Measurements from ENCODE around the gene FOXN3.

The FOXN3 gene

DNA sequence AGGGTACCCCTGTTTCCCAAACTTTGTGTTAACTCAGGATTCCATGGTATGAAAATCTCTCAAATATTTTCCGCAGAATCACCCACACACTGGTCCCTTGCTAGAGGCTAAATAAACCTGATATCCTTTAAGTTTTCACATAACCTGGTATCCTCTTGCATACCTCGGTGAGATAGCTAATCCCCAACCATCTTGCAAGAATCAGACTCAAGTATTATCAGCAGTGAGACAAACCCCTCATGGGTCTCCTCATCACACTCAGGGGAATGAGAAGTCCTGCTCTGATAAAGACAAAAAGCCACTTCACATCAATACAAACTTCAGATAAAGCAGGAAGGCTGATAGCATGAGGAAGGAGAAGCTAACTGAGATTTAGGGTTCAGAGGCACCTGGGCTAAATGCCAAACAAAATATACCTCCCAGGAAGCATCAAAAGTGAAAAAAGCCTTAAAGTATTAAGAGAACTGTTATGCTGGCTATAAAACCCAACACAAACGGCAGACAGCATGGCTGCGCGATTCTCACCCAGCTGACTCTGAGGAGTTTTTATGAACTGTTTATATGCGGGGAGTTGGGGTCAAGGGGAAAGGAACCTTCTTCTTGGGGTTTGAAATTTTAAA is 96.5 kb downstream of the FOXN3 start:
- H3K4me3 ChIP-seq (ENCODE audit: insufficient read length, low read depth), result no peak overlapping the region
- H3K9ac ChIP-seq (ENCODE audit: insufficient read length, low read depth), result no peak overlapping the region
- no peak for TF ChIP-seq YY1 (IDR thresholded peaks at IDR 0.05; ENCODE audit: insufficient read depth, insufficient read length)
- TF ChIP-seq SUZ12 (IDR thresholded peaks at IDR 0.05; ENCODE audit: extremely low read depth, insufficient read depth, insufficient read length), result no peak
- no peak for TF ChIP-seq ZNF274 (IDR thresholded peaks at IDR 0.05; ENCODE audit: low read depth, low read length)
- H3K9me3 ChIP-seq (ENCODE audit: insufficient read depth, low read length), result no peaks in the 10 kb centered on the region
- no peaks in the 10 kb centered on the region for H3K4me1 ChIP-seq (ENCODE audit: insufficient read depth, insufficient read length)
- DNase-seq (ENCODE audit: low read depth, low spot score), result no peak
- H3K36me3 ChIP-seq (ENCODE audit: insufficient read depth, insufficient read length, low read length), result peaks cover 33% of the 10 kb centered on the region
- no peaks in the 10 kb centered on the region for H3K27me3 ChIP-seq (ENCODE audit: insufficient read depth, insufficient read length)

DNA sequence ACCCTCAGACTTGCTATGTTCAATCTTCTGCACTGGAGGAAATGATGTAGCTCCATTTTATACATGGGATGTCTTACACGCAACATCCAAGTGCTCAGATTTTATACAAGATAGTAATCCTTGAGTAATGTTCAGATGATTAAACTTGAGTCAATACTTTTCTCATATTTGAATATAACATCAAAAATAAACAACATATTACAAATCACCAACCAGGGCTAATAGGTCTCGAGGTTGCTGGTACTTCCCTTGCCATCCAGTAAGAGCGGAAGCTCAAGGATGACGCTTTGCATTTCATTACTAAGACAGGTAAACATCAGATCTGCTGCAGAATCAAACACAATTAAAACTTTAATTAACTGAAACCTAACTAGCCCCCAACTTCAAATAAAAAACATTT is 97.3 kb downstream of the FOXN3 start:
- Histone ChIP-seq H3K4me1 (ENCODE audit: insufficient read depth, insufficient read length) (no peaks in the 10 kb centered on the region), H3K9me3 (ENCODE audit: insufficient read depth, low read length) (no peaks in the 10 kb centered on the region), H3K9ac (ENCODE audit: insufficient read length, low read depth) (no peak overlapping the region), H3K4me3 (ENCODE audit: insufficient read length, low read depth) (no peak overlapping the region), H3K27me3 (ENCODE audit: insufficient read depth, insufficient read length) (no peaks in the 10 kb centered on the region), H3K36me3 (ENCODE audit: insufficient read depth, insufficient read length, low read length) (peaks cover 31% of the 10 kb centered on the region)
- TF ChIP-seq ZNF274 (IDR thresholded peaks at IDR 0.05; ENCODE audit: low read depth, low read length) (no peak), YY1 (IDR thresholded peaks at IDR 0.05; ENCODE audit: insufficient read depth, insufficient read length) (no peak), SUZ12 (IDR thresholded peaks at IDR 0.05; ENCODE audit: extremely low read depth, insufficient read depth, insufficient read length) (no peak)
- no peak for DNase-seq (ENCODE audit: low read depth, low spot score)

DNA sequence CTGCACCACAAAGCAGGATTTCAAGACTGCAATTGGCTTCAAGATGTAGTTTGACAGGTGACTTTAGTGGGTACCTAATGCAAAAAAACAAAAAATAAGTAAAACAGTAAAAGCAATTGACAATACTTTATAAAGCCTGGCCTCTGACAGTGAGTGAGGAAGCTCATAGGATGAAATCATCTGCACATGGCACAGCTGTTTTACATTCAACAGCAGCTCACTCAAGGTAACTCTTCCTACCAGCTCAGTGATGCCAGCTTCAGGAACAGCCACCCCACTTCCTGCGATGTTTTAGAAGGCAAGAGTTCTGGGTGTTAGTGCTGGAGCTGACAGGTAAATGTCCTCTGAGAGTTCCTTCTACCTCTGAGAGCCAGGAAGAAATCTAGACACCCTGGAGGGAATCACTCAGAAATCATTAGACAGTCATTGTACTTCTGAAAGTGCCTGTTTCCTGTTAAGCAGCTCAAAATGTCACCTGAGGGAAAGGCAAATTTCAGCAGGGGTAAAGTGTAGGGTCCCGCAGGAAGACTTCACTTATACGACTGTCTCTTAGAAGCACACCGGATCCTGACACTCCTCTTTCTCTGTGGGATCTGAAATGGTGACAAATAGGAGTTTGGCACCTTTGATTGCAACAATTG is 99.9 kb downstream of the FOXN3 start:
- Histone ChIP-seq H3K9ac (ENCODE audit: insufficient read length, low read depth) (no peak overlapping the region), H3K4me3 (ENCODE audit: insufficient read length, low read depth) (no peak overlapping the region), H3K9me3 (ENCODE audit: insufficient read depth, low read length) (no peaks in the 10 kb centered on the region), H3K4me1 (ENCODE audit: insufficient read depth, insufficient read length) (no peaks in the 10 kb centered on the region), H3K36me3 (ENCODE audit: insufficient read depth, insufficient read length, low read length) (peaks cover 28% of the 10 kb centered on the region), H3K27me3 (ENCODE audit: insufficient read depth, insufficient read length) (no peaks in the 10 kb centered on the region)
- no peak for TF ChIP-seq SUZ12 (IDR thresholded peaks at IDR 0.05; ENCODE audit: extremely low read depth, insufficient read depth, insufficient read length)
- no peak for TF ChIP-seq YY1 (IDR thresholded peaks at IDR 0.05; ENCODE audit: insufficient read depth, insufficient read length)
- TF ChIP-seq ZNF274 (IDR thresholded peaks at IDR 0.05; ENCODE audit: low read depth, low read length), result no peak
- no peak for DNase-seq (ENCODE audit: low read depth, low spot score)

DNA sequence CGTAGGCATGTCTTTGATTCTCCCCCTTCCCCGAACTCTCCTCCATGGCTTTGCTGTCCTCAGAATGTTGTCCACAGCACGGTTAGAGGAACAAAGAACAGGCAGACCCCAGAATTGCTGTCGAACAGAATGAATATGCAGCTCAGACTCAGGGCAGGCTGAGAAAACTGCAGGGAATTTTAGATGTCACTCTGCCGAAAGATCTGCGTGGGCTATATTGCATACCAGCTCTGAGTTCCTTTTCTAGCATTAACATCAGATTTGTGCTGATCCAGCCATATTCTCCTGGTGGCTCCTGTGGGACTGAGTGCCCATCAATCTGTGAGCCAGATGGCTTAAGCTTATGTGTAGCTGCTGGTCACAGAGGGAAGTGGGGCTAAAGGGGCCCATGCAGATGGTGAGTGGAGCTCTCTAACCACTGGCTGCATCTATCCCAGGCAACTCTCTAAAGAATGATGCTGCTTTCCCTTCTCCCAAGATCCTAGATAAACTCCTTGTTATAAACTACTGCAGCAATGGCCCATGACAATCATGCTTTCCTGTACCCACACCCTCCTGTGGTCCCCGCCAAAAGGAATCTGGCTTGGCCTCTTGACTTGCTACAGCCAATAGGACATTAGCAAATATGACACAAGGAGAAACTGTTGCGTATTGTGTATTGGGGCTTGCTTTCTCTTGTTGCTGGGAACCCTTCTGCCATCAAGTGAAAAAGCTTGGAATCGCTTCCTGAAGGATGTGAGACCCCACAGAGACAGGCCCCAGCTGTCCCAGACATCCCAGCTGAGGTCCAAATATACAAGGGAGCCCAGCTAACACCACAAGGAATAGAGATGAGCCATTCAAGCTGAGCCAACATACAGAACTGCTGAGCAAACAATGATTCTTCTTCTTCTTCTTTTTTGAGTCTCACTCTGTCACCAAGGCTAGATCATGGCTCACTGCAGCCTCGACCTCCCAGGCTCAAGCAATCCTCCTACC is 101.3 kb downstream of the FOXN3 start:
- Histone ChIP-seq H3K9ac (ENCODE audit: insufficient read length, low read depth) (no peak overlapping the region), H3K36me3 (ENCODE audit: insufficient read depth, insufficient read length, low read length) (peaks cover 28% of the 10 kb centered on the region), H3K27me3 (ENCODE audit: insufficient read depth, insufficient read length) (no peaks in the 10 kb centered on the region), H3K4me1 (ENCODE audit: insufficient read depth, insufficient read length) (no peaks in the 10 kb centered on the region), H3K9me3 (ENCODE audit: insufficient read depth, low read length) (no peaks in the 10 kb centered on the region), H3K4me3 (ENCODE audit: insufficient read length, low read depth) (no peak overlapping the region)
- no peak for DNase-seq (ENCODE audit: low read depth, low spot score)
- TF ChIP-seq ZNF274 (IDR thresholded peaks at IDR 0.05; ENCODE audit: low read depth, low read length) (no peak), YY1 (IDR thresholded peaks at IDR 0.05; ENCODE audit: insufficient read depth, insufficient read length) (no peak)

DNA sequence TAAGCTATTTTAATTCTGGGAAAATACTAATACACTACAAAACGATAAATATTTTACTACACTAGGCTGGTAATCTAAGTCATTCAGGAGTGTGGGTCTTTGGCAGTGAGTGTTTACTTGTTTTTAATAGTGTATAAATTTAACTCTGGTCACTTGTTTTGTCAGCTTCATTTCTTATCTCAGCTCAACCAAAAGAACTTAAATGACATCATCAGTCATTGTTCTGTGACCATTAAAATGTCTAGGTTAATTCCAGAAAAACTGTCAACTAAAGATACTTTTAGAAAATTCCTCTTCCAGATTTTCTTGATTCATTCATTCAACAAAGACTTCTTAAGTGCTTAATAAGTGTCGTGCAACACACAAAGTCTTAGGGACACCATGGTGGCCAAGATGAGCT is 102.8 kb downstream of the FOXN3 start:
- DNase-seq (ENCODE audit: low read depth, low spot score), result no peak
- no peak overlapping the region for H3K4me3 ChIP-seq (ENCODE audit: insufficient read length, low read depth)
- H3K27me3 ChIP-seq (ENCODE audit: insufficient read depth, insufficient read length), result no peaks in the 10 kb centered on the region
- TF ChIP-seq YY1 (IDR thresholded peaks at IDR 0.05; ENCODE audit: insufficient read depth, insufficient read length) (no peak), SUZ12 (IDR thresholded peaks at IDR 0.05; ENCODE audit: extremely low read depth, insufficient read depth, insufficient read length) (no peak), ZNF274 (IDR thresholded peaks at IDR 0.05; ENCODE audit: low read depth, low read length) (no peak)
- no peaks in the 10 kb centered on the region for H3K9me3 ChIP-seq (ENCODE audit: insufficient read depth, low read length)
- peaks cover 2% of the 10 kb centered on the region for H3K4me1 ChIP-seq (ENCODE audit: insufficient read depth, insufficient read length)
- H3K9ac ChIP-seq (ENCODE audit: insufficient read length, low read depth), result no peak overlapping the region
- peaks cover 31% of the 10 kb centered on the region for H3K36me3 ChIP-seq (ENCODE audit: insufficient read depth, insufficient read length, low read length)

DNA sequence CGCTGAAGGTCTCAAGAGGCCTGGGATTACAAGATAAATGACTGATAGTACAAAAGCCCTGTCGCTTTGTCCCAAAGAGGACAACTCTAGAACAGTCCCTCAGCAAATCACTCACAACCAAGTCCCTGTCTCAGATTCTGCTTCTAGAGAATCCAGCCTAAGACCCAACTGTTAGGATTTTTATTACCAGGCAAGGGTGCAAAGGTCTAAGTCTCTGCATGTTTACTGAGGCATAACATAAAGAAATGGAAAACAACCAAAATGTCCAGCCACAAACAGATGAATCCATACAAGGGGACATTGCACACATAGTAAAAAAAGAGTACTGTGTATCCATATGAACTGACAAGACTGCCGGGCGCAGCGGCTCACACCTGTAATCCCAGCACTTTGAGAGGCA is 104.1 kb downstream of the FOXN3 start:
- Histone ChIP-seq H3K27me3 (ENCODE audit: insufficient read depth, insufficient read length) (no peaks in the 10 kb centered on the region), H3K9ac (ENCODE audit: insufficient read length, low read depth) (no peak overlapping the region), H3K9me3 (ENCODE audit: insufficient read depth, low read length) (no peaks in the 10 kb centered on the region), H3K4me1 (ENCODE audit: insufficient read depth, insufficient read length) (peaks cover 2% of the 10 kb centered on the region), H3K4me3 (ENCODE audit: insufficient read length, low read depth) (no peak overlapping the region), H3K36me3 (ENCODE audit: insufficient read depth, insufficient read length, low read length) (peaks cover 31% of the 10 kb centered on the region)
- TF ChIP-seq SUZ12 (IDR thresholded peaks at IDR 0.05; ENCODE audit: extremely low read depth, insufficient read depth, insufficient read length), result no peak
- TF ChIP-seq ZNF274 (IDR thresholded peaks at IDR 0.05; ENCODE audit: low read depth, low read length), result no peak
- TF ChIP-seq YY1 (IDR thresholded peaks at IDR 0.05; ENCODE audit: insufficient read depth, insufficient read length), result no peak
- no peak for DNase-seq (ENCODE audit: low read depth, low spot score)

DNA sequence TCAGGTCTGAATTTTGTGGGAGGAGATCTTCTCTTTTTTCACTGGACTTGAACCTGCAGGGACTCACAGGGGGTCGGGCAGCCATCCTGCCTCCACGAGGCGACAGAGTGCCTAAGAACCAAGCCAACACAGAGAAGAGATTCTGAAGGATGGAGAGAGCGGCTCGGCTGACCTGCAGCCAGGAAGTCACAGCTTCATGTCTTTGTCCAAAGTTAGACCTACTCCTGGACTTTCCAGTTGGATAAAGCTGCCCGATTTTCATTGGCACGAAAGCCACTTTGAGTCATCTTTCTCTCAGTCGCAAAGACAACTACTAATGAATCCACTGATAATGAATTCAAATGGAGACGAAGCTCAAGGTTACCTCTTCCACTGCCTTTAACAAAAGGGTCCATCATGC is 106.8 kb downstream of the FOXN3 start:
- no peaks in the 10 kb centered on the region for H3K9me3 ChIP-seq (ENCODE audit: insufficient read depth, low read length)
- H3K27me3 ChIP-seq (ENCODE audit: insufficient read depth, insufficient read length), result no peaks in the 10 kb centered on the region
- no peak overlapping the region for H3K9ac ChIP-seq (ENCODE audit: insufficient read length, low read depth)
- DNase-seq (ENCODE audit: low read depth, low spot score), result no peak
- no peak overlapping the region for H3K4me3 ChIP-seq (ENCODE audit: insufficient read length, low read depth)
- TF ChIP-seq ZNF274 (IDR thresholded peaks at IDR 0.05; ENCODE audit: low read depth, low read length) (no peak), YY1 (IDR thresholded peaks at IDR 0.05; ENCODE audit: insufficient read depth, insufficient read length) (no peak), SUZ12 (IDR thresholded peaks at IDR 0.05; ENCODE audit: extremely low read depth, insufficient read depth, insufficient read length) (no peak)
- H3K4me1 ChIP-seq (ENCODE audit: insufficient read depth, insufficient read length), result peaks cover 2% of the 10 kb centered on the region
- peaks cover 13% of the 10 kb centered on the region for H3K36me3 ChIP-seq (ENCODE audit: insufficient read depth, insufficient read length, low read length)

Measured in NT2/D1 (cell line).